Measurements from ENCODE around the gene UBE3D.

Gene UBE3D

GRCh38 chr6:83065511-83066192 is at the start of gene UBE3D:
TSS of gene UBE3D (minus strand) at chr6:83065841. CDS start at chr6:83065718, 123 bp downstream.
- Histone ChIP-seq H3K4me2 (peak within 1 kb of the TSS; percentile 57), H3K4me1 (ENCODE audit: low read depth, poor library complexity, severe bottlenecking) (peaks cover 33% of the 10 kb centered on the region), H3K4me3 (IDR thresholded peaks at IDR 0.05; ENCODE audit: insufficient read depth, low read depth, low read length) (no peak within 1 kb of the TSS), H3K36me3 (ENCODE audit: insufficient read depth) (no peaks in the 10 kb centered on the region), H2AFZ (ENCODE audit: low read depth) (peak within 1 kb of the TSS; percentile 79), H3K27me3 (ENCODE audit: insufficient read depth, low read depth) (no peaks in the 10 kb centered on the region), H3K79me2 (ENCODE audit: insufficient read depth, low read depth) (peaks cover 17% of the 10 kb centered on the region), H3K27ac (no peak within 1 kb of the TSS; the same call in 1 of the 2 replicates), H3K9ac (peak within 1 kb of the TSS; percentile 67; the same call in 1 of the 2 replicates), H4K20me1 (ENCODE audit: insufficient read depth) (no peaks in the 10 kb centered on the region)
- TF ChIP-seq CTCF (conservative IDR thresholded peaks at IDR 0.05; ENCODE audit: low read depth, low read length): peak; percentile 68

- Histone ChIP-seq H3K27ac (no peak overlapping the region), H2AFZ (ENCODE audit: low read depth) (no peak overlapping the region), H3K4me3 (IDR thresholded peaks at IDR 0.05; ENCODE audit: insufficient read depth, low read depth, low read length) (no peak overlapping the region), H3K79me2 (ENCODE audit: insufficient read depth, low read depth) (no peaks in the 10 kb centered on the region), H3K36me3 (ENCODE audit: insufficient read depth) (no peaks in the 10 kb centered on the region), H3K4me1 (ENCODE audit: low read depth, poor library complexity, severe bottlenecking) (peaks cover 33% of the 10 kb centered on the region), H3K4me2 (peak overlapping the region; percentile 22; the same call in 1 of the 2 replicates), H4K20me1 (ENCODE audit: insufficient read depth) (no peaks in the 10 kb centered on the region), H3K9ac (no peak overlapping the region), H3K27me3 (ENCODE audit: insufficient read depth, low read depth) (no peaks in the 10 kb centered on the region)
- TF ChIP-seq CTCF (conservative IDR thresholded peaks at IDR 0.05; ENCODE audit: low read depth, low read length): no peak
These were observed 48.5 kb upstream of the UBE3D start for GRCh38 chr6:83114164-83114563.

DNA sequence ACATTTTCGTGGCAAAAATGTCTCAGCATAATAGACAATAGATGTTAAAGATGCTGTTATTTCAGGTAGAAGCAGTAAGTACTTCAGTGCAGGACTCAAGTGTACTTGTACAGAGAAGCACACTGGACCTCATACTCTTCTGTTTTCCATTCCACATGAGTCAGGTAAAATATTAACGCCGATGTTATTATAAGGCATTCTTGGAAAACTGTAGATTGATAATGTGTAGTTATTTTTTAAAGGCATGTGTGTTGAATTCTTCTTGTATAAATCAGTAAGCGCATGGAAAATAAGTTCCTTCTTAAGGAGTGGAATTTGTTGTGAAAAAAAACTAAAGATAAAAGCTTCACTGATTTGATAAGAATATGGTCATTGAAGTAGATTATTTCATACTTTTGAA is 47.6 kb upstream of the UBE3D start:
- H3K27ac ChIP-seq: no peak overlapping the region
- H4K20me1 ChIP-seq (ENCODE audit: insufficient read depth): no peaks in the 10 kb centered on the region
- H3K27me3 ChIP-seq (ENCODE audit: insufficient read depth, low read depth): no peaks in the 10 kb centered on the region
- no peaks in the 10 kb centered on the region for H3K79me2 ChIP-seq (ENCODE audit: insufficient read depth, low read depth)
- no peak overlapping the region for H2AFZ ChIP-seq (ENCODE audit: low read depth)
- H3K4me3 ChIP-seq (IDR thresholded peaks at IDR 0.05; ENCODE audit: insufficient read depth, low read depth, low read length): no peak overlapping the region
- H3K4me1 ChIP-seq (ENCODE audit: low read depth, poor library complexity, severe bottlenecking): peaks cover 33% of the 10 kb centered on the region
- TF ChIP-seq CTCF (conservative IDR thresholded peaks at IDR 0.05; ENCODE audit: low read depth, low read length): no peak
- no peaks in the 10 kb centered on the region for H3K36me3 ChIP-seq (ENCODE audit: insufficient read depth)
- H3K9ac ChIP-seq: no peak overlapping the region
- H3K4me2 ChIP-seq: no peak overlapping the region

GRCh38 chr6:83108378-83108777 is 42.7 kb upstream of the UBE3D start:
- H3K4me3 ChIP-seq (IDR thresholded peaks at IDR 0.05; ENCODE audit: insufficient read depth, low read depth, low read length): no peak overlapping the region
- H2AFZ ChIP-seq (ENCODE audit: low read depth): no peak overlapping the region
- no peaks in the 10 kb centered on the region for H3K36me3 ChIP-seq (ENCODE audit: insufficient read depth)
- no peaks in the 10 kb centered on the region for H3K27me3 ChIP-seq (ENCODE audit: insufficient read depth, low read depth)
- H3K79me2 ChIP-seq (ENCODE audit: insufficient read depth, low read depth): no peaks in the 10 kb centered on the region
- H3K9ac ChIP-seq: no peak overlapping the region
- TF ChIP-seq CTCF (conservative IDR thresholded peaks at IDR 0.05; ENCODE audit: low read depth, low read length): no peak
- no peaks in the 10 kb centered on the region for H4K20me1 ChIP-seq (ENCODE audit: insufficient read depth)
- H3K4me2 ChIP-seq: no peak overlapping the region
- no peak overlapping the region for H3K27ac ChIP-seq
- H3K4me1 ChIP-seq (ENCODE audit: low read depth, poor library complexity, severe bottlenecking): peaks cover 17% of the 10 kb centered on the region

Measured in KMS-11 (cell line).